Stimulated activated CD8-positive, alpha-beta memory T cell treated with anti-CD3 and anti-CD28 coated beads, Interleukin-12 subunit alpha, Interleukin-12 subunit beta, amount 100 ng/mL, for 4 hours (primary cell): ENCODE results near the gene CLEC19A.

Source experiments
- DNase-seq: peaks from one replicate; pipeline ENCODE4 v3.0.0-alpha.2; 2020; ENCODE audit warnings: low read depth

CLEC19A gene

GRCh38 chr16:19328364-19328763 is 42.8 kb downstream of the CLEC19A start:
- DNase-seq = no peak

- no peak for DNase-seq
Observed at GRCh38 chr16:19329932-19330331, 44.4 kb downstream of the CLEC19A start.

- no peak for DNase-seq
Observed at GRCh38 chr16:19330841-19331397, 45.4 kb downstream of the CLEC19A start.

GRCh38 chr16:19331794-19332193 is 46.3 kb downstream of the CLEC19A start:
- DNase-seq = no peak

GRCh38 chr16:19338335-19338734 is 52.8 kb downstream of the CLEC19A start:
- no peak for DNase-seq

GRCh38 chr16:19344224-19344801 is 58.8 kb downstream of the CLEC19A start:
- DNase-seq = no peak

GRCh38 chr16:19344980-19345379 is 59.4 kb downstream of the CLEC19A start:
- DNase-seq = no peak

- DNase-seq = no peak
Observed at GRCh38 chr16:19346335-19346922, 60.9 kb downstream of the CLEC19A start.

- no peak for DNase-seq
Observed at GRCh38 chr16:19348125-19348524, 62.6 kb downstream of the CLEC19A start.

GRCh38 chr16:19348578-19349315 is 63.2 kb downstream of the CLEC19A start:
- no peak for DNase-seq

GRCh38 chr16:19354371-19354770 is 68.8 kb downstream of the CLEC19A start:
- DNase-seq = no peak

- no peak for DNase-seq
Observed at GRCh38 chr16:19356024-19356952, 70.8 kb downstream of the CLEC19A start.

GRCh38 chr16:19359556-19359955 is 74.0 kb downstream of the CLEC19A start:
- no peak for DNase-seq
